HepG2 (cell line): ENCODE measurements around the gene ASPRV1. TPM values are rescaled to one million over a fixed set of nuclear protein-coding genes. Genes with fewer than 3 reads are reported as not detected.

Experiments
- BRD4 ChIP-seq: sonication (generic); formaldehyde crosslinking; IDR thresholded peaks from 2 replicates; pipeline ENCODE4 v1.4.0; 2020; ENCODE audit warnings: missing genetic modification reagents
- EEA1 ChIP-seq: sonication (generic); formaldehyde crosslinking; IDR thresholded peaks from 2 replicates; pipeline ENCODE4 v1.5.1; 2020; ENCODE audit warnings: mild to moderate bottlenecking, missing genetic modification reagents, borderline replicate concordance
- FOSL2 ChIP-seq: sonication (generic); formaldehyde crosslinking; IDR thresholded peaks from 2 replicates; pipeline ENCODE4 v1.4.0; 2020; ENCODE audit warnings: missing genetic modification reagents
- GLI4 ChIP-seq: sonication (generic); formaldehyde crosslinking; IDR thresholded peaks from 2 replicates; pipeline ENCODE4 v1.5.1; 2020; ENCODE audit warnings: missing genetic modification reagents, mild to moderate bottlenecking, moderate library complexity, borderline replicate concordance
- KMT2A ChIP-seq: sonication (generic); formaldehyde crosslinking; IDR thresholded peaks from 2 replicates; pipeline ENCODE4 v1.4.0; 2020; ENCODE audit warnings: missing genetic modification reagents
- NCOA1 ChIP-seq: sonication (generic); formaldehyde crosslinking; IDR thresholded peaks from 2 replicates; pipeline ENCODE4 v1.9.0; 2021; ENCODE audit warnings: missing genetic modification reagents
- NCOA2 ChIP-seq: sonication (generic); formaldehyde crosslinking; IDR thresholded peaks from 2 replicates; pipeline ENCODE4 v1.8.0; 2022; ENCODE audit warnings: inconsistent platforms
- RELA ChIP-seq: sonication (generic); formaldehyde crosslinking; IDR thresholded peaks from 2 replicates; pipeline ENCODE4 v1.4.0; 2020; ENCODE audit warnings: missing genetic modification reagents
- SAP130 ChIP-seq: IDR thresholded peaks from 2 replicates; pipeline ENCODE4 v1.6.1; 2016; ENCODE audit warnings: low read depth
- ZNF274 ChIP-seq: sonication (generic); formaldehyde crosslinking; IDR thresholded peaks from 2 replicates; pipeline ENCODE4 v1.5.1; 2020; ENCODE audit warnings: mild to moderate bottlenecking, missing genetic modification reagents
- ZNF430 ChIP-seq: sonication (generic); formaldehyde crosslinking; IDR thresholded peaks from 2 replicates; pipeline ENCODE4 v1.9.0; 2021; ENCODE audit warnings: mild to moderate bottlenecking, missing genetic modification reagents
- ZNF564 ChIP-seq: sonication (generic); formaldehyde crosslinking; IDR thresholded peaks from 2 replicates; pipeline ENCODE4 v1.8.1; 2023; ENCODE audit warnings: mild to moderate bottlenecking, missing genetic modification reagents
- ZNF605 ChIP-seq: sonication (generic); formaldehyde crosslinking; IDR thresholded peaks from 2 replicates; pipeline ENCODE4 v1.8.0; 2022; ENCODE audit warnings: mild to moderate bottlenecking, missing genetic modification reagents
- ZNF773 ChIP-seq: sonication (generic); formaldehyde crosslinking; IDR thresholded peaks from 2 replicates; pipeline ENCODE4 v1.4.0; 2020; ENCODE audit warnings: missing genetic modification reagents, borderline replicate concordance
- ZSCAN21 ChIP-seq: sonication (generic); formaldehyde crosslinking; IDR thresholded peaks from 2 replicates; pipeline ENCODE4 v1.8.0; 2022; ENCODE audit warnings: mild to moderate bottlenecking, missing genetic modification reagents, moderate library complexity, borderline replicate concordance
- polyA plus RNA-seq, 8 experiments: library from polyadenylated mRNA; depleted of rRNA in 3 of 8; stranded (reverse) in 7 of 8; unstranded in 1 of 8; fragments of >200 nt; fragmentation: Illumina TruSeq in 4 of 8; extraction: Trizol in 4 of 8; gene quantifications; 2 replicates each; pipeline versions ENCODE4 v1.2.1 to v1.2.3, GENCODE V29; 2011 to 2016; ENCODE audit warnings: low read depth in 4 of 8, missing spikeins in 1 of 8, mixed read lengths in 1 of 8; ENCODE audit not compliant: insufficient read depth in 1 of 8
- total RNA-seq, 5 experiments: library from RNA; depleted of rRNA; stranded (reverse); fragments of >200 nt; fragmentation: Illumina TruSeq; extraction: Trizol; gene quantifications; 2 replicates each; pipeline ENCODE4 v1.2.3, GENCODE V29; 2016; ENCODE audit warnings: low read depth in 1 of 5
- TF ChIP-seq, protein P1 (sequence below), 2 experiments: IDR thresholded peaks; 2 replicates each; pipeline ENCODE4 v1.6.1; 2011 to 2012; ENCODE audit warnings: low read length in 2 of 2, borderline replicate concordance in 1 of 2, low read depth in 1 of 2, mild to moderate bottlenecking in 1 of 2, moderate library complexity in 1 of 2

ASPRV1 gene
- total and polyA plus RNA-seq, 2 of the 13 experiments (the other 11 are each of a cell fraction or from before 2014, with no cell fraction given): 0.40 to 0.48 TPM

DNA sequence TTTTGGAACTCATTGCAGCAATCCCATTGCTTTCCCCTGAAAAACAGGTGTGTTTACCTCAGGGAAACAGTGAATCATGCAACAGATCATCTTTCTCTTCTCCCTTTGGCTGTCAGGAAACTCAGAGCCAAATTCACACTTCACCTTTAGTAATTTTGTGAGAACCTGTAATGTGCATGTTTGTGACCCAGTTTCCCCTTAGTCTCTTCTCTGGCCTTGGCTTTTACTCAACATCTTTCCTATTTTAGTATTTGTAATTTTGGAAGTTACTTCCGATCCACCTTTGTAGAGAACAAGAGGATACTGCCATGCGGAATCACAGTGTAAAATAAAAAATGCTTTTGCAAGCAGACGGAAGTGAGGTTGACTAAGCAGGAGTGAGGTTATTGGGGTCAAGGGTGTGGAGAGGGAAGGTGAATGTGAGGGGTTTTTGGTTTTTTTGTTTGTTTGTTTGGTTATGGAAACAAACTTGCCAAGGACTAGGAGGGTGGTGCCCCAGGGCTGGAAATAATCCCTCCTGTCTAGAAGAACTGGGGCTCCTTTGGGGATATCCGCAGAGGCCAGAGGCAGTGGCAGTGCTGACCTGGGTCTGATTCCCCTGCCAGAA, 14.0 kb downstream of the ASPRV1 start (continued):
- TF ChIP-seq ZSCAN21 (no peak), KMT2A (CRISPR knock-in tag) (no peak), NCOA2 (CRISPR knock-in tag) (no peak), BRD4 (CRISPR knock-in tag) (no peak), SAP130 (CRISPR knock-in tag) (peak; percentile 3; the same call in 1 of the 2 replicates), ZNF564 (CRISPR knock-in tag) (no peak), ZNF430 (CRISPR knock-in tag) (peak; percentile 15; the same call in 1 of the 2 replicates), FOSL2 (CRISPR knock-in tag) (peak; percentile 61), ZNF605 (CRISPR knock-in tag) (peak; percentile 10; the same call in 1 of the 2 replicates), GLI4 (CRISPR knock-in tag) (no peak), RELA (CRISPR knock-in tag) (no peak), ZNF773 (no peak), NCOA1 (CRISPR knock-in tag) (no peak), EEA1 (CRISPR knock-in tag) (no peak), ZNF274 (CRISPR knock-in tag) (no peak)
- TF ChIP-seq, protein P1, sequence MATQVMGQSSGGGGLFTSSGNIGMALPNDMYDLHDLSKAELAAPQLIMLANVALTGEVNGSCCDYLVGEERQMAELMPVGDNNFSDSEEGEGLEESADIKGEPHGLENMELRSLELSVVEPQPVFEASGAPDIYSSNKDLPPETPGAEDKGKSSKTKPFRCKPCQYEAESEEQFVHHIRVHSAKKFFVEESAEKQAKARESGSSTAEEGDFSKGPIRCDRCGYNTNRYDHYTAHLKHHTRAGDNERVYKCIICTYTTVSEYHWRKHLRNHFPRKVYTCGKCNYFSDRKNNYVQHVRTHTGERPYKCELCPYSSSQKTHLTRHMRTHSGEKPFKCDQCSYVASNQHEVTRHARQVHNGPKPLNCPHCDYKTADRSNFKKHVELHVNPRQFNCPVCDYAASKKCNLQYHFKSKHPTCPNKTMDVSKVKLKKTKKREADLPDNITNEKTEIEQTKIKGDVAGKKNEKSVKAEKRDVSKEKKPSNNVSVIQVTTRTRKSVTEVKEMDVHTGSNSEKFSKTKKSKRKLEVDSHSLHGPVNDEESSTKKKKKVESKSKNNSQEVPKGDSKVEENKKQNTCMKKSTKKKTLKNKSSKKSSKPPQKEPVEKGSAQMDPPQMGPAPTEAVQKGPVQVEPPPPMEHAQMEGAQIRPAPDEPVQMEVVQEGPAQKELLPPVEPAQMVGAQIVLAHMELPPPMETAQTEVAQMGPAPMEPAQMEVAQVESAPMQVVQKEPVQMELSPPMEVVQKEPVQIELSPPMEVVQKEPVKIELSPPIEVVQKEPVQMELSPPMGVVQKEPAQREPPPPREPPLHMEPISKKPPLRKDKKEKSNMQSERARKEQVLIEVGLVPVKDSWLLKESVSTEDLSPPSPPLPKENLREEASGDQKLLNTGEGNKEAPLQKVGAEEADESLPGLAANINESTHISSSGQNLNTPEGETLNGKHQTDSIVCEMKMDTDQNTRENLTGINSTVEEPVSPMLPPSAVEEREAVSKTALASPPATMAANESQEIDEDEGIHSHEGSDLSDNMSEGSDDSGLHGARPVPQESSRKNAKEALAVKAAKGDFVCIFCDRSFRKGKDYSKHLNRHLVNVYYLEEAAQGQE (IDR thresholded peaks at IDR 0.05; ENCODE audit: borderline replicate concordance in 1 of 2, low read depth in 1 of 2, low read length in 2 of 2): no peak
